Stimulated activated CD8-positive, alpha-beta memory T cell treated with anti-CD3 and anti-CD28 coated beads, Interleukin-7, amount 100 ng/mL, for 24 hours (primary cell): ENCODE data around the gene ACBD3.

Experiments used
- DNase-seq: peaks from one replicate; pipeline ENCODE4 v3.0.0-alpha.2; 2020; ENCODE audit warnings: low read depth

Gene ACBD3

GRCh38 chr1:226201029-226201593, 14.6 kb upstream of the ACBD3 start:
- no peak for DNase-seq

DNA sequence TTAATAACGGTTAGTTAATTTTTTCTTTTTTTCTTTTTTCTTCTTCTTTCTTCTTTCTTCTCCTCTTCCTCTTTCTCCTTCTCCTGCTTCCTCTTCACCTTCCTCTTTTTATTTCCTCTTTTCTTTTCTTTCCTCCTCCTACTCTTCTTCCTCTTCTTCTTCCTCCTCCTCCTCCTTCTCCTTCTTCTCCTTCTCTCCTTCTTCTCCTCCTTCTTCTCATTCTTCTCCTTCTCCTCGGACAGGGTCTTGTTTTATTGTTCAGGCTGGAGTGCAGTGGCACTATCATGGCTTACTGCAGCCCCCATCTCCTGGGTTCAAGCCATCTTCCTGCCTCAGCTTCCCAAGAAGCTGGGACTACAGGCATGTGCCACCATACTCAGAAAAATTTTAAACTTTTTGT, 13.4 kb upstream of the ACBD3 start:
- DNase-seq = no peak

DNA sequence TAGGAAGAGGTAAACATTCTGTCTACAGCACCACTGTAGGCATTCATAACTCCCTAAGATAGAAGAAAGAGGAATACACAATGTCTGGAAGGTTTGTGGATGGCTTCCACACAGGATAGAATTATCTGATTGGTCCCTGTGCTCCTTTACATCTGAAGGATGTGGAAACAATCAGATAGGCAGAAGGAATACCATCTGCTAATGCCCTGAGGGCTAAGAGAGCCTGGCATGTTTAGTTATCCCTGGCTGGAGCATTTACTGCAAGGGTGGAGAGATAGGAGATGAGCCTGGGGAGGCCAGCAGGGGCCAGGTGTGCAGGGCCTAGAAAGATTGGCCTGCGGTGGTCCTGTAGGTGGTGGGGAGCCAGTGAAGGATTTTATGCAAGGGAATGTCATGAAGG, 8.6 kb upstream of the ACBD3 start:
- DNase-seq = no peak

DNA sequence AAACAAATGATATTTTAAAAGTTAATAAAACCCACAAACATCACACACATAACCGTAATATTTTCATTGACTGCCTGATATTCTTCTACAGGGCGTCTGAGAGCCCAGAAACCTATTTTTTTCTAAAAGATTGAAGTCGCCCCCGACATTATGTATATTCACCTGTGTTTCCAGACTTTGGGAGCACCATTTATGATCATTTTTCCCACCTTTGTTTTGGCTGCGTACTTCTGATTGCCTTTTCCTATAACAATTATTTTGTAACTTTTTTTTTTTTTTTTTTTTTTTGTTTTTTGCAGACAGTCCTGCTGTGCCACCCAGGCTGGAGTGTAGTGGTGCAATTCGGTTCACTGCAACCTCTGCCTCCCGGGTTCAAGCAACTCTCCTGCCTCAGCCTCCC, 839 bp upstream of the ACBD3 start:
- DNase-seq = no peak

DNA sequence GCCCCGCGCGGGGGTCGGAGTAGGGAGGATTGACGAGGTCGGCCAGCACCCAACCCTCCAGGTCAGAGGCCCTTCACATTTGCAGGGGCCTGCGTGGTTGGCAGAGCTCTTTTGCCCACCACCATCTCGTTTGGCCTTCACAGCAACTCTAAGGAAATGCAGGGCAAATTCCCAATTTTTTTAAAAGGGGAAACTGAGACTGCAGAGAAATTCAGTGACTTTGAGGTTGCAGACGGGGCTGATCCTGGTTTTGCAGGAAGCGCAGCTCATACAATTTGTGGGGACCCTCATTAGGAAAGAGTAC, 430 bp upstream of the ACBD3 start:
- DNase-seq = no peak

- no peak for DNase-seq
Measured at GRCh38 chr1:226185141-226186036, 1.2 kb downstream of the ACBD3 start.

- DNase-seq = no peak
Measured at GRCh38 chr1:226181996-226182714, 4.4 kb downstream of the ACBD3 start.

DNA sequence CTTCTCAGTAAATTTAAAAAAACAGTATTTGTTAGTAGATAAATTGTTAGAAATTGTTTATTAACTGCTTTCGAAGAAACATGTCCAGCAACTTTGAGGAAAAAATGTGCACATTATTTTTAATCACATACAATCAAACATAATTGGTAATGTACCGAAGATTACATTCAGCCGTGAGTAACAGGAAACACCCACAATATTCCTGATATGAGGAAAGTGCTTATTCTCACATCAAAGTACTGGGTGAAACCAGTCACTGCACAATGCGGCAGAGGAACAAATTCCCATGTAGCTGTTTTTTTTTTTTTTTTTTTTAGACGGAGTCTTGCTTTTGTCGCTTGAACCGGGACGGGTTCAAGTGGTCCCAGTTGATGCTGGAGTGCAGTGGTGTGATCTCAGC, 9.7 kb downstream of the ACBD3 start:
- no peak for DNase-seq

GRCh38 chr1:226172589-226172988, 14.0 kb downstream of the ACBD3 start:
- no peak for DNase-seq

- no peak for DNase-seq
Measured at GRCh38 chr1:226166341-226166740, 20.2 kb downstream of the ACBD3 start.

DNA sequence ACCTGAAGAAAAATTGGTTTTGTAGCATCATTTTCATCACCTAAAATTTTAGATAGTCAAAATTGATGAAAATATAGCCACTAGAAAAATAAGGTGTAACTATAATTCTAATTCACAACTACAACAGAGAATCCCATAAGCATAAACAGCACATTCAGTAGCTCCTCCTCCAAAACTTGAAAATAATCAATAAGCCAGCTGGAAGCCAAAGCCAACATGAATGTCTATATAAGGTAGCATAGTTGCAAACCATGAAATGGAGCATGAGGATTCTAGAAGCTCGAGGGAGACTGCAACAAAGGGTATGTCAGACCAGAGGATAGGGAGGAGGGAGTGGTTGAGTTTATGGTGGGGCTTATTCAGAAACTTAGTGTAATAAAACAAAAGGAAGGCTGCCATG, 22.4 kb downstream of the ACBD3 start:
- no peak for DNase-seq

- DNase-seq = no peak
Measured at GRCh38 chr1:226162898-226163297, 23.6 kb downstream of the ACBD3 start.

- DNase-seq = no peak
Measured at GRCh38 chr1:226158983-226159382, 27.6 kb downstream of the ACBD3 start.

GRCh38 chr1:226158457-226158856, 28.1 kb downstream of the ACBD3 start:
- no peak for DNase-seq

GRCh38 chr1:226157761-226158316, 28.7 kb downstream of the ACBD3 start:
- no peak for DNase-seq

DNA sequence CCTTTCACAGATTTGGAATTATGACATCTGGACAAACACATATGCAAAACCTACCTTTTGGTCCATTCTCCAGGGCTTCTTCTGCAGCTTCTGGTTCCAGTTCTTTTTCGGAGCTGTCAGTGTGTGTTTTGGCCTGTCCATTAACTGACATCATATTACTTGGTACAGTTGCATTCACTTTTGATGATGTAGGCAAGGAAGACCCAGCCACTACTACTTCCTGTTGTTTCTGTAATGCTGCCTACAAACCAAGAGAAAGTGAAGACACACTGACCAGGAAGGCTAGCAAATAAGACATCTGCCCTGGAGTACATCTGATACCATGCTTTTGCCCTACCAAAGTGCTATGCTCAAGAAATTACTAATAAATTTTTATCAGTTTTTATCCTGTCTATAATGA, 31.9 kb downstream of the ACBD3 start:
- DNase-seq = no peak

DNA sequence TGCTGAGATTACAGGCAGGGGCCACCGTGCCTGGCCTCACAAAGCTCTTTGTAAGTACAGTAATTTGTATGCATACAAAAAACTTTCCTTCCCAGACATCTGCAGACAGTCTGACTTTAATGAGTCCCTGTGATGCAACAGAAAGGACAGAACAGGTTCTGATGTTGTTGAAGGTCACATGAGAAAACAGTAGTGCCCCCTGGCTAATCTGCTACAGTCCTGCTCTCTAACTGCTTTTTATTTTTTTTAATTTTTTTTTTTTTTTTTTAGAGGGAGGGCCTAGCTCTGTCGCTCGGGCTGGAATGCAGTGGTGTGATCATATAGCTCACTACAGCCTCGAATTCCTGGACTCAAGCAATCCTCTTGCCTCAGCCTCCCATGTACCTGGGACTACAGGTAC, 36.7 kb downstream of the ACBD3 start:
- no peak for DNase-seq

GRCh38 chr1:226148121-226148648, 38.4 kb downstream of the ACBD3 start:
- DNase-seq = no peak

DNA sequence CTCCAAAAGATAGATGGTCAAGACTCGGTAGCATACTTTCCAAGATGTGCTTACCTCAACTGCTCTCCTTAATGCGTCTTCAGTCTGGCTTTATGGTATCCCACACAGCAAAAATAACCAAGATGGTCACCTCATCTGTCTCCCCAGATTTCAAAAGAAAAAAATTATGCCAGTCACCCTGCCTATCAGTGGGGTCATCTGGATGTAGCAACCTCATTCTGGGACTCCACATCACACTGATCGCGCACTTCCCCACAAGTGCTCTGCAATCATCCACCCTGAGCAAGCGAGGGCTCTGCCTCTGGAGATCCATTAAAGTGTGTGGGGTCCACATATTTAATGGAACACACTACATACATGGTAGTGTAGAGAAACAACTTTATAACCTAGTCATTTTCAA, 42.5 kb downstream of the ACBD3 start:
- DNase-seq = no peak

GRCh38 chr1:226135709-226136108, 50.8 kb downstream of the ACBD3 start:
- DNase-seq = no peak

- DNase-seq = no peak
Measured at GRCh38 chr1:226135059-226135651, 51.4 kb downstream of the ACBD3 start.
